HG03457 (cell line): ENCODE results near the gene COBL.

Experiments used
- ATAC-seq: cut with Tn5 transposase; IDR thresholded peaks from one replicate; pipeline ENCODE4 v1.9.1; 2021; ENCODE audit warnings: moderate number of reproducible peaks; ENCODE audit not compliant: unreplicated experiment

Gene COBL

DNA sequence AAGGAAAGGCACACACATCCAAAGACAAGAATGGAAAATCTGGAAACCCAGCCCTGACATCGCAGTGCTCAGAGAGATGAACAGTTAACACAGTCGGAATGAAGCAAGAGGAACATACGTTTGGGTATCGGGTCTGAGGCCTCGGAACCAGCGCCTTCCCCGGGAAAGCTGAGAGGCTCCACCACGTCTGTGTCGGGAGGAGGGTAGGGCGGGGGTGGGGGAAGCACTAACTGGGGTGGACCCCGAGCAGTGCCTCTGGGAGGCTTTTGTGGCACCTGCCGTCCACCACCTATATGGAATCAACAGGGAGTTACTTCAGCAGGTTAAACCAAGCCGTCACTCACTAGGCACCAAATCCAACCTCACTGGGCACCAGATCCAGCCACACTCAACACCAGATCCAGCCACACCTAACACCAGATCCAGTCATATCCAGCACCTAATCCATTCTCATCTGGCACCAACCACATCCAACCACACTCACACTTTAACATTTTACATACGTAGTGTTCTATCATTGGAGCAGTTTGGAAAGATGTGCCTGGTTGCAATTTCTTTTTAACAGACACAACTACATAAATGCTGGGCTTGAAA is 233.6 kb downstream of the COBL start:
- ATAC-seq: no peak

DNA sequence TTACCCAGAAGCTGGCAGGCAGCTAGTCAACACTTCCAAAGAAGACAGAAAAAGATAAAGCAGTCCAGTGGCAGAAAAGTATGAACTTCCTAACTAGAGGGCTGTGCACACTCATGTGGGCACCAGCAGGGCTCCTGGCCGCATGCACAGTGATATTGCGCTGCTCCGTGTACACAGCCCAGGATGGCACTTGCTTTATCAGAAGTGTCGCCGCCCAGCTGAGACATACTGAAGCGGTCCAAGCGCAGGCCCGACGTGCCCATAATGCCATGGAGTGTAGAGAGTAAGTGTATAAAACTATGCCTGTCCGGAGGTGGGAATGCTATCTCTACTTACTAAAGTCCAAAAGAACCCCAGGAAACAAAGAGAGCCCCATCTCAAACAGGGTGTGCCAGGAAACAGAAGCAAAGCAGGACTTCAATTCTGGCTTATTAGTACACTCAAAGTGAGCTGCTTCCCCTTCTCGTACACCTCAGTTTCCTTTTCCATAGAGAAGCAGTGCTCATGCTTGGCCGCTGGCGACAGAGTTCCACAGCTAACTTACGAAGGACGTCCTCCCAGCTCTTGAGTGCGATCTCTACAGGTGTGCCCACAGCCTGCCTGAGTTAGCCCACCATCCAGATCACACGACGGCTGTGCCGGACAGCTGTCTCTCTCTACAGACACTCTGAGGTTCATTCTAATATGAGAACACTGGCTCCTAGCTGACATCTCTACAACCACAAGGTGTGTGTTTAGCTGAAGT is 234.3 kb downstream of the COBL start:
- ATAC-seq: no peak

GRCh38 chr7:51081270-51081890 is 235.2 kb downstream of the COBL start:
- ATAC-seq: no peak

DNA sequence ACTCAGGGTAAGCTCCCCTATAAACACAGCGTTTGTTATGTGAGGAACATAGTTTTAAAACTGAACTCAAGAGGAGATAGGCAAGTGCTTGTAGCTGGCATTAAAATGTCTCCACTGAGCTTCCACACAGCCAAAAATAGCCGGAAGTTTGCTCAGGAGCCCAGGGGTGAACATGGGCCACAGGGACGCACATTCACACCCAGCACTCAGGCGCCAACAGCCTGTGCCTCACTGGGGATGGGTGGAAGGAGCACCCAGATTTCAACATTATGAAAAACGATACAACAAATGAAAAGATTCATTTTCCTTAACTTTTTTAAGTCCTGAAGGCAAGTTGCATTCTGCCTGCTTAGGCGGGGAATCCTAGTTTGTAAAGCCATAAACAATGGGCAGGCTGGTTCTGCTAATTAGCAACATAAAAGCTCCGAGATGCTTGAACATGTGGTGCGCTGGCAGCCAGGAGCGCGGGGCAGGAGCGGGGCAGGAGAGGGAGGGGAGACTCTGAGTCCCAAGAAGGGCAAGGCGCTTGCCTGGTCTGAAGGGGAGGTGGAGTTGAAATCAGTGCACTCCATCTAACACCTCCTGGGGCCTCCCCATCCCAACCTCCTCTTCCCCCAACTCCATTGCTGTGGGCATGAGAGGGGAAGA is 235.9 kb downstream of the COBL start:
- no peak for ATAC-seq

- ATAC-seq: no peak
Observed at GRCh38 chr7:51080216-51080615, 236.4 kb downstream of the COBL start.

DNA sequence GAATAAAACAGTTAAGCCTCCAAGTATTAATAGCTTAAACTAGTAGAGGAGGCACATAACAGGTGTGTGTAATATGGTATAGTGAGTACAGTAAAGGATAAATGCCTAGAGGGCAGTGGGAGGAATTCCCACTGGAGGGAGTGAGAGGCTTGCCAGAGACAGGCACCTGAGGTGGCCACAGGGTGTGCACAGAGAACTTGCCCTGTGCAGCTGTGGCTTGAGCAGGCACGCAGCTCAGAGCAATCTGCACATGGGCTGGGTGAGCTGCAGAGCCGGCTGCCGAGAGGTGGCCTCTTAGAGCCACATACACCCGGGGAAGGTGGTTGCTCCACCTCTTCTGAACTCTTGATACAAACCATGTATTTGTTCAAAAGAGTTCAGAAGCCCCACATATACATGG is 237.1 kb downstream of the COBL start:
- no peak for ATAC-seq

DNA sequence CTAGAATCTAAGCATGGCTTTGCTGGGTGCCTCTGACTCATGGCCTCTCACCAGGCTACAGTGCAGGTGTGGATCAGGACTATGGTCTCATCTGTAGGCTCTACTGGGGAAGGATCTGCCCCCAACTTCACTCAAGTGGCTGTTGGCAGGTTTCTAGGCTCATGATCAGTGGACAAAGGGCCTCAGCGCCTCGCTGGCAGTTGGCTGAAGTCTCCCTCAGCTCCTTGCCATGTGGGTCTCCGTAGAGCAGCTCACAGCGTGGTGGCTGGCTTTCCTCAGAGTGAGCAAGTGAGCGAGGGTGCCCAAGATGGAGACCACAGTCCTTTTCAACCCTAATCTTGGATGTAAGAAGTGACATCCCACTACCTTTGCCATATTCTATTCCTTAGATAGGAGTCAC is 238.0 kb downstream of the COBL start:
- no peak for ATAC-seq

- no peak for ATAC-seq
Observed at GRCh38 chr7:51077987-51078370, 238.6 kb downstream of the COBL start.

DNA sequence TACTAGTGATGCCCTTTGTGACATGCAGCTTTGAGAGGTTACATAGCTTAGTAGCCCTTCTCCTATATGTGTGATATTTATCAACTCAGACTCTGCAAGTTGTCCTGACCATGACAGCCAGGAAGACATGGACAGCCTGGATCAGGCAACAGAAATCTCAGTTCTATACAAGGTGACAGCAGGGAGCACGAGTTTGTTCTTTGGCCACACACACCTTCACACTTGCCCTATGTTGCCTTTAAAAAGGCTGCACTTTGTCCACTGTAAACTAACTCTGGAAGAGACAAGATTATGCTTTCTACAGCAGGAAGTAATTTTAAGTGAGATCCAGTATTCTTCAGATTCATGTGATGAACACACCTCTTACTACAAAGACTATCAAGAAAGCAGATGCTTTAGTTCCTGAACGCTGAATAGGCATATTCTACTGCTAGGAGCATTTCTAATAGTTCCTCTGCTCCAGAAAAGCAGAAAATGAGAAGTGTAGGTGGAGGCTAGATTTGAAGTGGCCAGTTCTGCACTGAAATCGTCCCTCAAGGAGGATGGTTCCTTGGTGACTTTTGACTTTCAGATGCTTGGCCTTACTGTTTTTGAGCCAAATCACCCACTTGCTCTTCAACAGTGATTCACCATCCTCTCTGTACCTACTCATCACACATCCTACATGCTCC is 239.2 kb downstream of the COBL start:
- ATAC-seq: no peak

- ATAC-seq: no peak
Observed at GRCh38 chr7:51075681-51076580, 240.7 kb downstream of the COBL start.

DNA sequence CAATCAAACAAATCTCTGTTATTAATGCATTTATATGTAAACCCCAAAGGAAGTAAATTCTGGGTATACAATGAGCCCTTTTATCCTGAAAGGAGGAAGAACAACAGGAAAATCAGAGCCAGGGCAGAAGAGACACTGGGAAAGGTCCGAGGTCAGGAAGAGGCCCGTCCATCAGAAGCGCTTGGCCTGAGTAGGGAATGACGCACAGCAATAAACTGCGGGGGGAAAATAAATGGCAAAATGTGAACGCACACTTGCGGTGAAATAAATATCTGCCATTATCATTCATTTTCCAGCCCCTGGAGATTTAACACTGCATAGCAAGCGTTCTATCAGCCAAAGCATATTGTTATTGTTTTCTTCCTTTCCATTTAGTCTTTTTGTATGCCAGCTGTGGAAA is 243.4 kb downstream of the COBL start:
- no peak for ATAC-seq

GRCh38 chr7:51072281-51072680 is 244.3 kb downstream of the COBL start:
- ATAC-seq: no peak

- no peak for ATAC-seq
Observed at GRCh38 chr7:51071427-51071826, 245.2 kb downstream of the COBL start.

DNA sequence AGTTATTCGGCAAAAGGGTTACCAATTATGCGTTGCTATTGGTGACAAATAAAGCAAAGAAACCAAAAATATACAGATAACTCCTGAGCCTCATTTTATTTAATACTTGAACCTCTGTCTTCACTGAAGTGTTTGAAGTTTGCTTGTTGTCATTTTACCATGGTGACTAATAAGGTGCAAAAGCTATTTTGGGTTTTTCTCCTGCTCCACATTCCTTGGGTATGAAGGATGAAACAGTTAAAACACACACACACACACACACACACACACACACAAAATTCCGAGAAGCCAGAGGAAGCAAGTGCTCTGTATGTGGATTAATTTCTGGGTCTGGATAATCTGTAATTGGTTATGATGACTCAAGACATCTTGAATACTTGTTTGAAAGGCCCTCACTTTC is 246.5 kb downstream of the COBL start:
- ATAC-seq: no peak

- ATAC-seq: no peak
Observed at GRCh38 chr7:51069411-51070083, 247.1 kb downstream of the COBL start.

DNA sequence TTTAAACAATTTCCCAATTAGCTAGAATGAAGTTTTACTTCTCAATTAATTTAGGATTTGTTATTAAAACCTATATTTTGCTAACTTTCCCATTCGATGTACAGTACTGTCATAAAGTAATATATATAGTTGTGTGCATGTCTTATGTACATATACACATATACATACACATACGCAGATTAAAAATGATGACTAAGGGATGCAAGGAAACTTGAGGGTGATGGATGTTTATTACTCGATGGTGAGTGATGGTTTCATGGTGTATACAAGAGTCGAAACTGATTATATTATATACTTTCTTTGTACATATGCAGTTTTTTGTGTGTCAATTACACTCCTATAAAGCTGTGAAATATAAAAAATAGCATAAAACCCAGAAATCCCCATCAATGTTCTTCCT is 248.2 kb downstream of the COBL start:
- ATAC-seq: no peak

GRCh38 chr7:51067757-51068156 is 248.9 kb downstream of the COBL start:
- no peak for ATAC-seq

DNA sequence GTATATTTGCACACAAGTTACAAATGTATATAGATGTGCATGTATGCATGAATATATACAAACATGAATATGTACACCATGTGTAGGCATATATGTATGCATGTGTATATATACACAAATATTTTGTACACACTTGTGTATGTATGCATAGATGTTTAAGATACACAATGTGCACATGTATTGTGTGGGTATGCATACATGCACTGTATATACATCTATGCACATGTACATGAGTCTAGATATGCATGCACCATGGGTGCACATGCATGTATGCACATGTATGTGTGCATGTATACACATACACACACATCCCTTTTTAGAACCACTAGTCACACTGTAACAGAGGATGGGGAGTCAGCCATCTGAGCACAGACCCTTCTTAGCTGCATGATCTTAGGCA is 249.4 kb downstream of the COBL start:
- no peak for ATAC-seq

GRCh38 chr7:51066405-51066882 is 250.2 kb downstream of the COBL start:
- no peak for ATAC-seq

- ATAC-seq: no peak
Observed at GRCh38 chr7:51065766-51066165, 250.8 kb downstream of the COBL start.
